OCI-LY7 (cell line): Measurements from ENCODE around the gene GPSM3. TPM values are rescaled to one million over a fixed set of nuclear protein-coding genes. Genes with fewer than 3 reads are reported as not detected.

Experiments
- BruUV-seq: library from RNA; stranded (reverse); fragments of 400-500 nt; replicated peaks from 2 replicates; lab custom pipeline; 2021; lab: Mats Ljungman, UMichigan
- CTCF ChIA-PET: fragments of 300-600 bp; sonication (Branson Sonifier 250); formaldehyde crosslinking; loops from one replicate; lab custom pipeline; 2022; ENCODE audit warnings: antibody characterized with exemption; ENCODE audit not compliant: unreplicated experiment; lab: Charles Lee
- POLR2A ChIA-PET: fragments of 300-600 bp; sonication (Branson Sonifier 250); formaldehyde crosslinking; loops from one replicate; lab custom pipeline; 2022; ENCODE audit warnings: antibody characterized with exemption; lab: Charles Lee
- DNase-seq: peaks from one replicate; pipeline ENCODE4 v3.0.0-alpha.2; 2015; ENCODE audit warnings: low spot score
- H2AFZ ChIP-seq: fragments of 200-600 bp; sonication (generic), shearing (Covaris generic); 2 replicates; pipeline ENCODE4 v1.6.1; 2014; ENCODE audit warnings: mild to moderate bottlenecking, antibody characterized with exemption, low read length, moderate library complexity
- H3K27ac ChIP-seq: fragments of 200-600 bp; sonication (generic); 2 replicates; pipeline ENCODE4 v1.5.1; 2014; ENCODE audit warnings: mixed run types, low read depth, mild to moderate bottlenecking, moderate library complexity, low read length, inconsistent platforms; ENCODE audit not compliant: poor library complexity, severe bottlenecking
- H3K36me3 ChIP-seq: fragments of 200-600 bp; sonication (generic); 2 replicates; pipeline ENCODE4 v1.6.1; 2014; ENCODE audit warnings: mild to moderate bottlenecking, antibody characterized with exemption, low read length, moderate library complexity, mixed read lengths; ENCODE audit not compliant: insufficient read depth
- H3K4me1 ChIP-seq: fragments of 200-600 bp; sonication (generic); 2 replicates; pipeline ENCODE4 v1.5.1; 2014; ENCODE audit warnings: mild to moderate bottlenecking, low read length; ENCODE audit not compliant: insufficient read depth, poor library complexity, severe bottlenecking
- H3K4me2 ChIP-seq: fragments of 200-600 bp; sonication (generic); 2 replicates; pipeline ENCODE4 v1.6.1; 2014; ENCODE audit warnings: mild to moderate bottlenecking, low read length
- H3K4me3 ChIP-seq: fragments of 200-600 bp; sonication (generic); 2 replicates; pipeline ENCODE4 v1.5.1; 2014; ENCODE audit warnings: mild to moderate bottlenecking, low read depth, low read length; ENCODE audit not compliant: poor library complexity, severe bottlenecking
- H3K79me2 ChIP-seq: fragments of 200-600 bp; sonication (generic); 2 replicates; pipeline ENCODE4 v1.6.1; 2016; ENCODE audit warnings: low read depth, mild to moderate bottlenecking, low read length, moderate library complexity, mixed read lengths; ENCODE audit not compliant: insufficient read depth
- H3K9me2 ChIP-seq: fragments of 200-600 bp; sonication (generic); 2 replicates; pipeline ENCODE4 v1.6.1; 2016; ENCODE audit warnings: mild to moderate bottlenecking, low read length, mixed read lengths; ENCODE audit not compliant: insufficient read depth
- H3K9me3 ChIP-seq: fragments of 200-600 bp; sonication (generic); 2 replicates; pipeline ENCODE4 v1.6.1; 2014; ENCODE audit warnings: mild to moderate bottlenecking, mixed run types, low read length, mixed read lengths
- H4K20me1 ChIP-seq: fragments of 200-600 bp; sonication (generic); 2 replicates; pipeline ENCODE4 v1.6.1; 2014; ENCODE audit warnings: mild to moderate bottlenecking, antibody characterized with exemption, low read length, moderate library complexity, mixed read lengths; ENCODE audit not compliant: insufficient read depth
- EZH2phosphoT487 ChIP-seq: fragments of 200-600 bp; sonication (generic); IDR thresholded peaks from 2 replicates; pipeline ENCODE4 v1.6.1; 2018; ENCODE audit warnings: low read depth, borderline replicate concordance, mild to moderate bottlenecking, mixed run types, antibody characterized with exemption, low read length, moderate library complexity, mixed read lengths
- intact Hi-C: fragments of 100-400 bp; cut with micrococcal nuclease; formaldehyde crosslinking; loops from one replicate; pipeline ENCODE4 v1.10.0; 2022; ENCODE audit not compliant: unreplicated experiment
- total RNA-seq, 2 experiments: library from RNA; depleted of rRNA in 1 of 2; stranded (reverse); fragments of >200 nt in 1 of 2; shearing (Covaris generic) in 1 of 2; gene quantifications; 2 replicates each; pipeline ENCODE4 v1.2.3, GENCODE V29; 2014 to 2022
- TF ChIP-seq, protein P1 (sequence below): fragments of 200-600 bp; sonication (generic); conservative IDR thresholded peaks from 2 replicates; pipeline ENCODE4 v1.5.1; 2014; ENCODE audit warnings: mild to moderate bottlenecking, antibody characterized with exemption, low read length, moderate library complexity, mixed read lengths

Gene GPSM3
- total RNA-seq, 2 experiments from 2014 or later, result 94.4 to 100 TPM

GRCh38 chr6:32203426-32204267 lies 11.2 kb upstream of the GPSM3 start:
- intact Hi-C loops, result no loop called here
- no peak for DNase-seq
- Histone ChIP-seq H3K79me2 (no peaks in the 10 kb centered on the region), H3K4me2 (no peak overlapping the region), H3K27ac (no peak overlapping the region), H3K4me1 (no peaks in the 10 kb centered on the region), H3K4me3 (no peak overlapping the region), H2AFZ (no peak overlapping the region), H3K9me2 (no peaks in the 10 kb centered on the region), H3K36me3 (no peaks in the 10 kb centered on the region), H3K9me3 (no peaks in the 10 kb centered on the region; the same call in 1 of the 2 replicates), H4K20me1 (no peaks in the 10 kb centered on the region)
- BruUV-seq, result no TSS peak
- TF ChIP-seq, protein P1, sequence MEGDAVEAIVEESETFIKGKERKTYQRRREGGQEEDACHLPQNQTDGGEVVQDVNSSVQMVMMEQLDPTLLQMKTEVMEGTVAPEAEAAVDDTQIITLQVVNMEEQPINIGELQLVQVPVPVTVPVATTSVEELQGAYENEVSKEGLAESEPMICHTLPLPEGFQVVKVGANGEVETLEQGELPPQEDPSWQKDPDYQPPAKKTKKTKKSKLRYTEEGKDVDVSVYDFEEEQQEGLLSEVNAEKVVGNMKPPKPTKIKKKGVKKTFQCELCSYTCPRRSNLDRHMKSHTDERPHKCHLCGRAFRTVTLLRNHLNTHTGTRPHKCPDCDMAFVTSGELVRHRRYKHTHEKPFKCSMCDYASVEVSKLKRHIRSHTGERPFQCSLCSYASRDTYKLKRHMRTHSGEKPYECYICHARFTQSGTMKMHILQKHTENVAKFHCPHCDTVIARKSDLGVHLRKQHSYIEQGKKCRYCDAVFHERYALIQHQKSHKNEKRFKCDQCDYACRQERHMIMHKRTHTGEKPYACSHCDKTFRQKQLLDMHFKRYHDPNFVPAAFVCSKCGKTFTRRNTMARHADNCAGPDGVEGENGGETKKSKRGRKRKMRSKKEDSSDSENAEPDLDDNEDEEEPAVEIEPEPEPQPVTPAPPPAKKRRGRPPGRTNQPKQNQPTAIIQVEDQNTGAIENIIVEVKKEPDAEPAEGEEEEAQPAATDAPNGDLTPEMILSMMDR, result no peak
- no peak for TF ChIP-seq EZH2phosphoT487
- CTCF ChIA-PET, result interaction anchor here (0.6 kb wide), 1 partner anchor 203 kb away, joined by 4 read pairs; no protein-coding TSS in a partner anchor
- POLR2A ChIA-PET, result interaction anchor here (0.9 kb wide), 1 partner anchor 51 kb away, joined by 4 read pairs; no protein-coding TSS in a partner anchor

DNA sequence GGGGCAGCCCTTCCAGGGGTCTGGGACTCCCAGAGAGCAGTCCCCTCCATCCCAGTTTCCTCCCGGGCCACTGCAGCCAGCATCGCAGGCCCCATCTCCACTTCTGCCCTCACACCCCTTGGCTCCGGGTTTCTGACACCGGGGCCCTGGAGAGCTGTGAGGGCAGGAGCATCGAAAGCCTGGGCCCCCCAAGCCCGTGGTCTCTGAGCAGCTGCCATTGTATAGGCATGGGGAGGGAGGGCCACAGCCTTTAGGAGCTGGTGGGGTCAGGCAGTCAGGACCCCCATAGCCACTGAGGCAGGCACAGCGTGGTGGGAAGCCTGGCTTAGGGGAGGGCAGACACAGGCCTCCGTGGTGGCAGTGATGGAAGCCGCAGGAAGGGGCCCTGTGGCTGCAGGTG lies 9.7 kb upstream of the GPSM3 start:
- no peaks in the 10 kb centered on the region for H4K20me1 ChIP-seq
- no peak overlapping the region for H2AFZ ChIP-seq
- H3K9me3 ChIP-seq, result no peaks in the 10 kb centered on the region; the same call in 1 of the 2 replicates
- ChIA-PET POLR2A (no interaction called here), CTCF (no interaction called here)
- no peak overlapping the region for H3K27ac ChIP-seq
- no peaks in the 10 kb centered on the region for H3K9me2 ChIP-seq
- H3K79me2 ChIP-seq, result no peaks in the 10 kb centered on the region
- peaks cover 9% of the 10 kb centered on the region for H3K4me1 ChIP-seq
- no peaks in the 10 kb centered on the region for H3K36me3 ChIP-seq
- TF ChIP-seq, protein P1, result no peak
- no peak for TF ChIP-seq EZH2phosphoT487
- H3K4me3 ChIP-seq, result no peak overlapping the region
- H3K4me2 ChIP-seq, result no peak overlapping the region
- DNase-seq, result no peak
- no TSS peak for BruUV-seq
- intact Hi-C loops, result no loop called here
